SK-N-SH treated with all-trans-retinoic acid at 6 μM for 48 hours (cell line): Measurements from ENCODE around the gene PRDM5.

Experiments used
- BACH2 ChIP-seq: fragments of 250-450 bp; sonication (Bioruptor Pico); IDR thresholded peaks from 2 replicates; pipeline ENCODE4 v1.9.0; 2021; ENCODE audit warnings: mild to moderate bottlenecking, borderline replicate concordance
- OSR1 ChIP-seq: fragments of 250-450 bp; sonication (Bioruptor Pico); IDR thresholded peaks from 2 replicates; pipeline ENCODE4 v1.8.0; 2022; ENCODE audit warnings: moderate library complexity, mild to moderate bottlenecking, inconsistent platforms
- ZFP30 ChIP-seq: fragments of 450-650 bp; formaldehyde crosslinking; IDR thresholded peaks from 2 replicates; pipeline ENCODE4 v1.5.0; 2022; ENCODE audit warnings: mild to moderate bottlenecking, moderate library complexity
- TF ChIP-seq, protein P1 (sequence below): fragments of 250-450 bp; sonication (Bioruptor Pico); IDR thresholded peaks from 2 replicates; pipeline ENCODE4 v1.8.0; 2020; ENCODE audit warnings: mild to moderate bottlenecking, moderate library complexity, borderline replicate concordance

DNA sequence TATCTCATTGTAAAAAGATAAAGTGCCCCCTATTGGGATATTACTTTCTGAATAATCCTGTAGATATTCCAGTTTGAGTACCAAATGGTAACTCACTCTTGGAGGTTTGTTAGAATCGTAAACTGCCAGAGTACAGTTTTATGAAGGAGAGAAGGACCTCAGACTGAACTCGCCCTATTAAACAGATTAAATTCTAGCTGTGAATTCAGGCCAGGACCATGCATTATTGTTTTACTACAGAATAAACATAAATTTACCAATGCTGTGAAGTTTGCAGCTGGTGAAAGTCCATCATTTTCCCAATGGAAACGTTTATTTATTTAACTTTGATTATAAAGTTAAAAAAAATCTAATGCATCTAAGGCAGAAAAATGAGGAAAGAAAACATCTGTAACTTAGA, 20.2 kb upstream of the PRDM5 start:
- TF ChIP-seq, protein P1, sequence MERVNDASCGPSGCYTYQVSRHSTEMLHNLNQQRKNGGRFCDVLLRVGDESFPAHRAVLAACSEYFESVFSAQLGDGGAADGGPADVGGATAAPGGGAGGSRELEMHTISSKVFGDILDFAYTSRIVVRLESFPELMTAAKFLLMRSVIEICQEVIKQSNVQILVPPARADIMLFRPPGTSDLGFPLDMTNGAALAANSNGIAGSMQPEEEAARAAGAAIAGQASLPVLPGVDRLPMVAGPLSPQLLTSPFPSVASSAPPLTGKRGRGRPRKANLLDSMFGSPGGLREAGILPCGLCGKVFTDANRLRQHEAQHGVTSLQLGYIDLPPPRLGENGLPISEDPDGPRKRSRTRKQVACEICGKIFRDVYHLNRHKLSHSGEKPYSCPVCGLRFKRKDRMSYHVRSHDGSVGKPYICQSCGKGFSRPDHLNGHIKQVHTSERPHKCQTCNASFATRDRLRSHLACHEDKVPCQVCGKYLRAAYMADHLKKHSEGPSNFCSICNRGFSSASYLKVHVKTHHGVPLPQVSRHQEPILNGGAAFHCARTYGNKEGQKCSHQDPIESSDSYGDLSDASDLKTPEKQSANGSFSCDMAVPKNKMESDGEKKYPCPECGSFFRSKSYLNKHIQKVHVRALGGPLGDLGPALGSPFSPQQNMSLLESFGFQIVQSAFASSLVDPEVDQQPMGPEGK (CRISPR knock-in tag) = no peak
- no peak for TF ChIP-seq OSR1 (CRISPR knock-in tag)
- TF ChIP-seq ZFP30 (CRISPR knock-in tag) = no peak
- TF ChIP-seq BACH2 (CRISPR knock-in tag) = no peak
